Measurements from ENCODE around the gene TMEM134.
A peak's percentile ranks its signal among the peaks of the same experiment; 100 is the strongest.

The TMEM134 gene

GRCh38 chr11:67437082-67437808 lies 31.8 kb downstream of the TMEM134 start, which contains the start of gene PTPRCAP:
PTPRCAP (minus strand) TSS chr11:67437682; CDS start chr11:67437619, 63 bp downstream.
- no peaks in the 10 kb centered on the region for H3K9me3 ChIP-seq (ENCODE audit: insufficient read depth, low read depth, low read length)
- peak within 1 kb of the TSS; percentile 71; the same call in 1 of the 2 replicates for H3K9ac ChIP-seq (ENCODE audit: low read depth, low read length)
- H3K27me3 ChIP-seq (ENCODE audit: insufficient read depth, low read length), result no peaks in the 10 kb centered on the region
- no peak within 1 kb of the TSS for H3K4me3 ChIP-seq (ENCODE audit: low read length)
- H3K4me1 ChIP-seq (ENCODE audit: insufficient read depth, low read length), result peaks cover 4% of the 10 kb centered on the region
- H3K27ac ChIP-seq (ENCODE audit: low read length), result peak within 1 kb of the TSS; percentile 88
- peaks cover 39% of the 10 kb centered on the region for H3K36me3 ChIP-seq (ENCODE audit: insufficient read depth, low read depth, low read length)

- peak overlapping the region; percentile 88 for H3K27ac ChIP-seq (ENCODE audit: low read length)
- H3K4me1 ChIP-seq (ENCODE audit: insufficient read depth, low read length), result peaks cover 4% of the 10 kb centered on the region
- peaks cover 40% of the 10 kb centered on the region for H3K36me3 ChIP-seq (ENCODE audit: insufficient read depth, low read depth, low read length)
- H3K4me3 ChIP-seq (ENCODE audit: low read length), result no peak overlapping the region
- H3K9ac ChIP-seq (ENCODE audit: low read depth, low read length), result peak overlapping the region; percentile 71; the same call in 1 of the 2 replicates
- no peaks in the 10 kb centered on the region for H3K27me3 ChIP-seq (ENCODE audit: insufficient read depth, low read length)
- H3K9me3 ChIP-seq (ENCODE audit: insufficient read depth, low read depth, low read length), result no peaks in the 10 kb centered on the region
These were observed 32.5 kb downstream of the TMEM134 start for GRCh38 chr11:67436459-67437081.

GRCh38 chr11:67435727-67436458 lies 33.2 kb downstream of the TMEM134 start:
- Histone ChIP-seq H3K27ac (ENCODE audit: low read length) (peak overlapping the region; percentile 87), H3K36me3 (ENCODE audit: insufficient read depth, low read depth, low read length) (peaks cover 45% of the 10 kb centered on the region), H3K27me3 (ENCODE audit: insufficient read depth, low read length) (no peaks in the 10 kb centered on the region), H3K4me3 (ENCODE audit: low read length) (no peak overlapping the region), H3K9me3 (ENCODE audit: insufficient read depth, low read depth, low read length) (no peaks in the 10 kb centered on the region), H3K9ac (ENCODE audit: low read depth, low read length) (peak overlapping the region; percentile 71; the same call in 1 of the 2 replicates), H3K4me1 (ENCODE audit: insufficient read depth, low read length) (peaks cover 4% of the 10 kb centered on the region)

GRCh38 chr11:67435031-67435726 lies 33.9 kb downstream of the TMEM134 start:
- H3K4me1 ChIP-seq (ENCODE audit: insufficient read depth, low read length), result peaks cover 4% of the 10 kb centered on the region
- H3K4me3 ChIP-seq (ENCODE audit: low read length), result no peak overlapping the region
- H3K36me3 ChIP-seq (ENCODE audit: insufficient read depth, low read depth, low read length), result peaks cover 49% of the 10 kb centered on the region
- H3K9me3 ChIP-seq (ENCODE audit: insufficient read depth, low read depth, low read length), result no peaks in the 10 kb centered on the region
- no peaks in the 10 kb centered on the region for H3K27me3 ChIP-seq (ENCODE audit: insufficient read depth, low read length)
- peak overlapping the region; percentile 71; the same call in 1 of the 2 replicates for H3K9ac ChIP-seq (ENCODE audit: low read depth, low read length)
- H3K27ac ChIP-seq (ENCODE audit: low read length), result no peak overlapping the region

GRCh38 chr11:67434395-67434881 lies 34.6 kb downstream of the TMEM134 start:
- Histone ChIP-seq H3K9ac (ENCODE audit: low read depth, low read length) (no peak overlapping the region), H3K9me3 (ENCODE audit: insufficient read depth, low read depth, low read length) (no peaks in the 10 kb centered on the region), H3K27me3 (ENCODE audit: insufficient read depth, low read length) (no peaks in the 10 kb centered on the region), H3K4me3 (ENCODE audit: low read length) (no peak overlapping the region), H3K4me1 (ENCODE audit: insufficient read depth, low read length) (peaks cover 4% of the 10 kb centered on the region), H3K27ac (ENCODE audit: low read length) (no peak overlapping the region), H3K36me3 (ENCODE audit: insufficient read depth, low read depth, low read length) (peaks cover 47% of the 10 kb centered on the region)

- peaks cover 4% of the 10 kb centered on the region for H3K4me1 ChIP-seq (ENCODE audit: insufficient read depth, low read length)
- no peaks in the 10 kb centered on the region for H3K9me3 ChIP-seq (ENCODE audit: insufficient read depth, low read depth, low read length)
- H3K27ac ChIP-seq (ENCODE audit: low read length), result no peak overlapping the region
- peaks cover 45% of the 10 kb centered on the region for H3K36me3 ChIP-seq (ENCODE audit: insufficient read depth, low read depth, low read length)
- H3K9ac ChIP-seq (ENCODE audit: low read depth, low read length), result no peak overlapping the region
- no peaks in the 10 kb centered on the region for H3K27me3 ChIP-seq (ENCODE audit: insufficient read depth, low read length)
- no peak overlapping the region for H3K4me3 ChIP-seq (ENCODE audit: low read length)
These were observed 35.3 kb downstream of the TMEM134 start for GRCh38 chr11:67433536-67434394.

GRCh38 chr11:67432655-67433349 lies 36.2 kb downstream of the TMEM134 start:
- H3K27ac ChIP-seq (ENCODE audit: low read length), result no peak overlapping the region
- H3K9me3 ChIP-seq (ENCODE audit: insufficient read depth, low read depth, low read length), result no peaks in the 10 kb centered on the region
- H3K4me1 ChIP-seq (ENCODE audit: insufficient read depth, low read length), result peaks cover 4% of the 10 kb centered on the region
- no peak overlapping the region for H3K4me3 ChIP-seq (ENCODE audit: low read length)
- H3K27me3 ChIP-seq (ENCODE audit: insufficient read depth, low read length), result no peaks in the 10 kb centered on the region
- no peak overlapping the region for H3K9ac ChIP-seq (ENCODE audit: low read depth, low read length)
- peaks cover 42% of the 10 kb centered on the region for H3K36me3 ChIP-seq (ENCODE audit: insufficient read depth, low read depth, low read length)

- Histone ChIP-seq H3K27me3 (ENCODE audit: insufficient read depth, low read length) (no peaks in the 10 kb centered on the region), H3K4me3 (ENCODE audit: low read length) (no peak overlapping the region), H3K27ac (ENCODE audit: low read length) (no peak overlapping the region), H3K9ac (ENCODE audit: low read depth, low read length) (no peak overlapping the region), H3K9me3 (ENCODE audit: insufficient read depth, low read depth, low read length) (no peaks in the 10 kb centered on the region), H3K4me1 (ENCODE audit: insufficient read depth, low read length) (peaks cover 2% of the 10 kb centered on the region), H3K36me3 (ENCODE audit: insufficient read depth, low read depth, low read length) (peaks cover 37% of the 10 kb centered on the region; the same call in 1 of the 2 replicates)
These were observed 37.5 kb downstream of the TMEM134 start for GRCh38 chr11:67431346-67432249.

- Histone ChIP-seq H3K9ac (ENCODE audit: low read depth, low read length) (no peak overlapping the region), H3K4me1 (ENCODE audit: insufficient read depth, low read length) (no peaks in the 10 kb centered on the region; the same call in 1 of the 2 replicates), H3K9me3 (ENCODE audit: insufficient read depth, low read depth, low read length) (no peaks in the 10 kb centered on the region), H3K4me3 (ENCODE audit: low read length) (0 out of 2 replicates have a peak overlapping the region, but pooled peaks have one; percentile 89), H3K27ac (ENCODE audit: low read length) (no peak overlapping the region), H3K27me3 (ENCODE audit: insufficient read depth, low read length) (no peaks in the 10 kb centered on the region), H3K36me3 (ENCODE audit: insufficient read depth, low read depth, low read length) (peaks cover 37% of the 10 kb centered on the region; the same call in 1 of the 2 replicates)
These were observed 39.3 kb downstream of the TMEM134 start for GRCh38 chr11:67429722-67430121.

Measured in iPS-20b (cell line).